ENCODE measurements around the gene MED19.

MED19 gene

DNA sequence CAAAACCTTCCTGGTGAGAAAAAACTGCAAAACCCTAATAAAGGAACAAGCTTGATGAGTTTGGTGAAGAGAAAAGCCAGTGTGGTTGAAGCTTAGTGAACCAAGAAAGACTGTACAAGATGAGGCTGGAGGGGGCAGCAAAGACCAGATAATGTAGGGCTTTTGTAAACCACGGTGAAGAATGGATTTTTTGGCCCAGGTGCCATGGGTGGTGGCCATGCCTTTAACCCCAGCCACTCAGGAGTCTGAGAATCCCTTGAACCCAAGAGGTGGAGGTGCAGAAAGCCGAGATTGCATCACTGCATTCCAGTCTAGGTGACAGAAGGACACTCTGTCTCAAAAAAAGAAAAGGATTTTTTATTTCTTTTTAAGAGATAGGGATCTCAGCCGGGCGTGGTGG, 49.1 kb downstream of the MED19 start:
- in situ Hi-C loops (cut with HindIII; ENCODE audit: low pct_ligation_motif_present, low pct_unique_long_range_greater_than_20kb, low sequenced_read_pairs): no loop called here
- peak; percentile 39 for DNase-seq

DNA sequence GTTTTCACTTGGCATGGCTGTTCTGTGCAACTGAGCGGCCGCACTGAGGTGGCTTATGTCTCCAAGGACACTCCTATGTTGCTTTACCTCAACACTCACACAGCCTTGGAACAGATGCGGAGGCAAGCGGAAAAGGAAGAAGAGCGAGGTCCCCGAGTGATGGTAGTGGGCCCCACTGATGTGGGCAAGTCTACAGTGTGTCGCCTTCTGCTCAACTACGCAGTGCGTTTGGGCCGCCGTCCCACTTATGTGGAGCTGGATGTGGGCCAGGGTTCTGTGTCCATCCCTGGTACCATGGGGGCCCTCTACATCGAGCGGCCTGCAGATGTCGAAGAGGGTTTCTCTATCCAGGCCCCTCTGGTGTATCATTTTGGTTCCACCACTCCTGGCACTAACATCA, 52.3 kb downstream of the MED19 start:
- no peak for DNase-seq
- in situ Hi-C loops (cut with HindIII; ENCODE audit: low pct_ligation_motif_present, low pct_unique_long_range_greater_than_20kb, low sequenced_read_pairs): no loop called here

DNA sequence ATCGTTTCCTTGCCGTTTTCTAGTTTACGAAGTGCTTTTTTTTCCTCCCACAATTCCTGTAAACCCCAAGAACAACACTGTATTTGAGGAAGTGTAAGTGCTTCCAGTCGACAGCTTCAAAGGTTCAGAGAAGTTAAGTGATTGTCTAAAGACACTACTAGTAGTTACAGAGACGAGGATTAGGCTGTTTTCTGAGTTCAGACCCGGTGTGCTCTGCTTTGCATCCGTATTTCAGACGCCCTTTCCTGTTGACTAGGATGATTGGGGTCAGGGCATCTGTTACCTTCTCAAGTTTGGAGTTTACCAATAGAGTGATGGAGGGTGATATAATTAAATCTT, 54.0 kb downstream of the MED19 start:
- in situ Hi-C loops (cut with HindIII; ENCODE audit: low pct_ligation_motif_present, low pct_unique_long_range_greater_than_20kb, low sequenced_read_pairs): no loop called here
- DNase-seq: no peak

DNA sequence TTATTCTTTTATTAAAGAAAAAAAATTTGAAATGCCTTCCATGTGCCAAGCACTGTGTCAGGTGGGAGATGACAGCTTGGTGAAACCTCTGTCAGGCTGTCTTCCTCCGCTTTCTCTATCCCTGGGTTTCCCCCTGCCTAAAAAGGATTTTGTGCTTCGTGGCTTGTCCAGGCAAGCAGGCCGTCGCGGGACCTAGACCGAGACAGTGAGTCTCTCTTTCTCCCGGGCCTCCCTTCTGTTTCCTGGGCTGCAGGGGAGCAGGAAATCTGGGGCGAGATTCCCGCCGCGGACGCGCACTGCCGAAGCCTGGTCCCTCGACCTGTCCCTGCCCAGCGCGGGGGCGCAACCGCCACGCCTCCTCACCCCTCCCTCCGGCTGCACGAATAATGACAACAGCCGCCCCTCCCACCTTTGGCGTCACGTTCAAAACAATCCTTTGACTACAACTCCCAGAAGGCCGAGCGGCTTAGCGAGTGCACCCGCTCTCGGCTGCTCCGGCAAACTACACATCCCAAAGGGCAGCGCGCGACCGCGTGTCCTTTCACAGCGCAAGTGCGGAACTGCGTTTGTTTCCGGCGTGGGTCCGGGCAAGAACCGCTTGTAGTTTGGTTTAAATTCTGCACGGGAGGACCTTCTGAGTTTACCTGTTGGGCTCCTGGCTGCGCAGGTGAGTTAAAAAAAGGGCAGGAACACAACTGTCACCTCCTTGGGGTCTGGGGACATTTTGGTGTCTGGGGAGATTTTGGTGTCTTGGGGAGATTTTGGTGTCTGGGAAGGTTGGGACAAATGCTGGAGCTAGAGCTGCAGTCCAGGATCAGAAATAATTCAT, 54.6 kb downstream of the MED19 start, which contains the start of gene CLP1:
Gene CLP1, plus strand, starts transcription at position 569 of the 829 bp plus-strand sequence. CDS start 1,715 bp downstream, outside the sequence.
- in situ Hi-C loops (cut with HindIII; ENCODE audit: low pct_ligation_motif_present, low pct_unique_long_range_greater_than_20kb, low sequenced_read_pairs): no loop called here
- peak; percentile 98 for DNase-seq

DNA sequence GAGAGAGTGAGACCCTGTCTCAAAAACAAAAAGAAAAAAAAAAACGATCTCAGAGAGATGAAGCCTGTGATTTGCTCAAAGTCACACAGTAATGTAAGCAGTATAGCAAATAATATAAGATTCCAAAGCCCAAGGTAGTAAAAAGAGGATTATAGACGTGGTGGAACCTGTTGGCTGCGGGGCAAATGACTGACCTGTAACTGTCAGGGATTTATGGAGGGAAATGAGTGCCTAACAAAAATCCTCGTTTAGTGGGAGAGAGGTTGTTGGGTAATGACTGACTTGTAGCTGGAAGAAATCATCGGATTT, 55.2 kb downstream of the MED19 start:
- in situ Hi-C loops (cut with HindIII; ENCODE audit: low pct_ligation_motif_present, low pct_unique_long_range_greater_than_20kb, low sequenced_read_pairs): no loop called here
- no peak for DNase-seq

Data from ACHN (cell line).